CD4-positive, alpha-beta T cell treated with Interleukin-12 subunit alpha and Interleukin-12 subunit beta, for 1 hour (primary cell): Measurements from ENCODE around the gene GABRB2.
"Not testable (repeated sequence)": the region's sequence is repeated elsewhere in the genome, so short reads cannot be mapped to it uniquely, and the experiment has no call there.

Source experiments
- DNase-seq: peaks from one replicate; pipeline ENCODE4 v3.0.0-alpha.2; 2020

GABRB2 gene

DNA sequence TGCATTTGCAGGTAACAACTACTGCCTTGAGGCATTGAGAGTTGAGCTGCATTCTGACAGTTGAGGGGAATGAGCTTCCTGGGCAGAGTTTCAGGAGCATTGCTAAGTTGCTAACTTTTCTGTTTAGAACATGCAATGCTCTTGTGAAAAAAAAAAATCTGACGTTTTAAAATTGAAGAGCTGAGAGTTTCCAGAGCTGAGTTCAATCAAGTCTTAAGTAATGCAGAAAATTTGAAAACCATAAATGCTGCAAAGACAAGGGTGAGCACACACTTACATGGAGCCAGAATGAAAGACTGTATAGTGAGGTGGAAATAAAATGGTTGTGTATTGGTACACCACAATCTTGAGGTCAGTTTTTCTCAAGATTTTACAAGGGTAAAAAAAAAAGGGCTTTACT is 166.0 kb downstream of the GABRB2 start:
- no peak for DNase-seq

DNA sequence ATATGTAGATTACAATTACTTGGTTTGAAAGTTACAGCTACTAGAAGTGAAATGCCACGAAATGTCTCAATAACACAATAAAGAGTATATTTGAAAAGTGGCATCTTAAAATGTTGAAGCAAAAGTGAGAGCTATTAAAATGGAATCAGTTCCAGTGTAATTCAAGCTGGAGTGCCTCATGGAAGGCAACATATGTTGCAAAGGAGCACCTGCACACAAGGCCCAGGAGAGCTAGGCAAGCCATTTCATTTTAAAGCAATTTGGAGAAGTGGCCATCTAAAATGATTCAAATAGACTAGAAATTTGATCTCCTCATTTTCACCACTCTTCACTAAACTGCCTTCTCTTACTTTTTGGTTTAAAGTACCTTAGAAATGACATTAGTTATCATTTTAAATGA is 167.8 kb downstream of the GABRB2 start:
- no peak for DNase-seq

DNA sequence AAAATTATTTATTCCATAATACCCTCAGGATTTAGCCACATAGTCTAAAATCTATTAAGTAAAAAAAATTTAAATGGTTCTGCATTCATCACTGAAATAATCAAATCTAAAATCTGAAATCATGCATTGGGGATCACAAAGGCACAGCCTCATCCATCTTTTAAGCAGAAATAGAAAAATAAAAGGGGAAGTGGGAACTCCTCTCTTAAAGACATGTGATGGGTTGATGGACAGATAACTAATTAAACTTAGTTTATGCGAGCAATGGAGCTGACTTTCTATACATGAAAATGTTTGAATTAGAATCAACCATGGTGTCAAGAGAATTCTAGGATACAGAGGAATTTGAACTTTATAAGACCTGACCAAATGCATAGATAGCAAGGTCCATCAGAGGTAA is 170.5 kb downstream of the GABRB2 start:
- no peak for DNase-seq

DNA sequence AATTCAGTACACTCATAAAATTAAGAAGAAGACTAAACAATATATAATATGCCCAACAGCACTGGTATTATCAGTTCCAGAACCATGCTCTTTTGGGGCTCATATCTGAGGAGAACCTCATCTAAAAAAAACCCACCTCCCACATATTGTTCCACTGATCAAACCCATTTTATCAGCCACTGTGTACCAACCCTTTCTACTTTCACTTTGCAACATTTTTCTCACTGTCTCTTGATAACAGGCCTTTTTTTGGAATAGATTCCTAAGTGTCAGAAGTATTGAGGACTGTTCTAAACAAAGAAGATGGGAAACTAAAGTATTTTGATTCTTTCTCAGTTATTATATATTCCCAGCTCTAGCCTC is 173.2 kb downstream of the GABRB2 start:
- no peak for DNase-seq

DNA sequence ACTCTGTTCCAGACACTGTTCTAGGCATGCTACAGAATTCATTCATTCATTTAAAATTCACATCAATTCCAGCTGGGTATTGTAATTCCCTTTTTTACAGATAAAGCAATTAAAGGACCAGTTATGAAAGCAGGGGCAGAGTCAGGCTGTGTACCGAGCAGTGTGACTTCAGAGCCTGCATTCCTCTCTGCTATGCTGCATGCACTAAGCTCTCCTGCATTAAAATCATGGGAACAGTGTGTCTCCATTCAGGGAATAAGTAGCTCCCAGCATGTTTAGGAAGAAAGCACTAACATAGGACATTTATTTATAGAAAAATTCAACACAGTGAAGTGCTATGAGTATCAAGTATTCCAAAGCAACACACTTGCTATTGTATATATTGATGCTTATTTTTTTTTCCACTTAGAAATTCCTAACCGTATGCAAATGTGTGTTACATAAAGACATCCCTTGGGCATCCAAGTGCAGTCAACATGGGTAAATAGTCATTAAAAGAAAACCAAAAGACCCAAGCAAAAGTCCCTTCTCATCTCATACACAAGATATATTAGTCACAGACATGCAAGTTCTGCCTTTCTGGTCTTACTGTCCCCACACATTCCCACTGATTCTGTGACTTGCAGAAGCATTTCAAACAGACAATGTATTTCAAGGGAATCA is 173.7 kb downstream of the GABRB2 start:
- DNase-seq, result no peak

DNA sequence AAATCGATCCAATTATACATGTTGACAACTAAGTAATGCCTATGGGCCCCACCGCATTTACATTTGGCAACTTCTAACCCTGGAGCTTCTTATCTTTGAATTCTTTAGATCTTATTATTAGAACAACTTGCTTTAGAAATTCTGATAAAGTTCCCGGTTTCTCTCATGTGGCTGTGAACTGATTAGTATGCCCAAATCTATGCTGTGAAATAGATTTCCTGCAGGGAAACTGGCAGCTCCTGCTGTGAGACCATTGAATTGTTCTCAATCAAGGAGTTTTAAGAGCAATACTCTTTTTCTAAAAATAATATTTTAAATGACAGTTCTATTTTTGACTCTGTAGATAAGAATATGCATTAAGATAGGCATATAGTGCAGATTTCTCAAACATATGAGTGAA is 177.5 kb downstream of the GABRB2 start:
- no peak for DNase-seq

DNA sequence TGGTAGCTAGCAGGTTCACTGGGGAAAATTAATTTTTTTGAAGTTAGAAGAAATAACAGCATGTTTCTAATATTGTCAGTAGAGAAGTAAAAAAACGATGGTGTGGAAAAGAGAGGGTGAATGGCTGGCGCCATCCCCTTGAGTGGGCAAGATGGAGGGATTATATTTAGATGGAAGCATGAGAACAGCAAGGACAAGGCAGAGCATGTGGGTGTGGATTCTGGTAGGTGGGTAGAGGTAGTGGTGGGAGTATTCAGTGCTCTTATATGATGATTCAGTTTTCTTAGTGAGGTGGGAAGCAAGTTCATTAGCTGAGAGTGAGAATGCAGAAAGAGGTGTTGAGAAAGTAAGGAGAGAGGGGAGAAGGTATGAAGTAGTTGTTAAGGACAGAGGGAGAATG is 188.1 kb downstream of the GABRB2 start:
- no peak for DNase-seq

DNA sequence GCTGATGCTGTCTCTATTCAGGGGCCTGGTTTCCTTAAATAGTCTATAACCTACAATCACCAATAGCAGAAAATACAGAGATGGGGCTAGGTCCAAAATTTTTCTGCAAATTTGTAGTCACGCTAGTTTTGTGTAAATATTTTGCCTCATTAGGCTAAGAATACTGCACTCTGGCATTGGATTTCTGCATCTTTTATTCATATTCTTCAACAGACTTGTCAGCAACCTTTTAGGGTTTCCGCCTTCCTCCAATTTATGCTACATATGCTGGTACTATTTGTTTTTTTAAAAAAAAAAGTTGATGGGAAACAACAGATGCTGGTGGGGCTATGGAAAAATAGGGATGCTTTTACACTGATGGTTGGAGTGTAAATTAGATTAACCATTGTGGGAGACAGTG is 202.3 kb downstream of the GABRB2 start:
- DNase-seq, result no peak

DNA sequence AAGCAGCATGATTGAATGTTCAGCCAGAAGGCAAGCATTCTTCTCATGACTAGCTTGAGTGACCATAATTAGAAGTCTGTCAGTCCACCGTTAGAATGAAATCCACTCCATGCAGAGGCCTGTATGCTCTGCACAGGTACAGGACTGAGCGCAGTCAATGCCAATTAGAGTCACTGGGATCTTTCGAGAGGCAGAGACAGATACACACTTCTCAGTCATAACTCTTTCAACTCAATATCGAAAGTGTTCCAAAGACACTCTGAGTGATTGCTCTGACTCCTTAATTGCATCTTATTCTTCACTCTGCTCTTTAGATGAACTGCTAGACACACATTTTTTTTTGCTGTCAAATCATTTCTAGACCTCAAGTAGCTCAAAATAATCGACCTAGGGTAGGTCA is 203.6 kb downstream of the GABRB2 start:
- no peak for DNase-seq

DNA sequence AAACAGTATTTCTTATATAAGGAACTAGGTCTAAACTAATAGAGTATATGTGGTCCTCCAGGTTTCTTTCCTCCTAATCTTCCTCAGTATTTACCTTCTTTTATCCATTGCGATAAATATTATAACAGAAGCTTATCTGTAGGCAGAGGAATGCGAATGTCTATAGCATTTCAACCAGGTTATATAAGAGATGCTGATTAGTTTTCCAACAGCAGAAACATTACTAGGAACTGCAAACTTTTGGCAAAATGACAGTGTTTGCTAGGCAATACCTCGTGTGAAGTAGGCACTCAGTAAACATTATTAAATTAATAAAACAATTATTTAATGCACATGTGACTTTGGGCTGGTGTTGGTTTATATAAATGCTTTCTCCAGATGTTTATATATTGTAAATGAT is 206.5 kb downstream of the GABRB2 start:
- no peak for DNase-seq

DNA sequence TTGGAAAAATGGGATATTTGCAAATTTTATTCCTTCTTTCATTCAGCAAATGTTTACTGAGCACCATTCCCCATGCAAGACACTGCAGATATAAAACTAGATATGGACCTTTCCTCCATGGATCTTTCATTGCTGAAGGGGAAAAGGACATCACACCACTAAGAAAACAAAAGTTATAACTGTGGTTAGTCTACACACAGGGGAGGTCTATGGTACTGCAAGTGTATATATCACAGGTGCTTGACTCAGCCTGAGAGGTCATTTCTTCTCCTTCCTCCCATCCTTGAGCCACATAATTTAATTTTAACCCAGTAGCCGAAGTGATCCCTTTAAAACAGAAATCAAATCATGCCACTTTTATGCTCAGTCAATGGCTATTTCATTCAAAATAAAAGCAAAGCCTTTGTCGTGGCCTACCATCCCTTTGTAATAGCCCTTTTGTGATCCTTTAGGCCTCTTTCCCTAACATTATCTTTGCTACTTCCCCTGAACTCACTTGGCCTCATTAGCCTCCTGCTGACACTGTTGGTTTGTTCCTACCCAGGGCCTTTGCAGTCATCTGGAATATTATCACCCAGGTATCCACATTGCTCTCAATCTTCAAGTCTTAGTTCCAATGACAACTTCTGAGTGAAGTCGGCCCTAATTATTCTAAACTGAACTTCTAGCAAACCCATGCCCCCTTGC is 213.2 kb downstream of the GABRB2 start:
- DNase-seq, result no peak

DNA sequence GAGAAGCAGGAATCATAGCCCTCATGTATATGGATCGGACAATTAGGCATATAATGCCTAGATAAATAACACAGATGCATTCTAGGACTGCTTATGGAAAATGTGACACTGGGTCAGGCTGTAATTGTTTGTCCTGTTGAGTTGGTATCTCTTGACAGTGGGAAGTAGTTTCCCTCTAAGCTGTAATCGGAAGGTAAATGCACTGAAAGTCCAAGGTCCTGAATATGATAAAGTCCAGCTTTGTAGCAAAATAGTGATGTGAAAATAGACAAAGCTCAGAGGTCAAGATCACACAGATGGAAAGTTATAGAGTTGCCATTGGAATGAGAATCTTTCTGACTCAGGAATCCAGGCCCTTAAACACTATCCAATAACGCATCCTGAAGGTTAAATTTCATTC is 214.2 kb downstream of the GABRB2 start:
- no peak for DNase-seq

DNA sequence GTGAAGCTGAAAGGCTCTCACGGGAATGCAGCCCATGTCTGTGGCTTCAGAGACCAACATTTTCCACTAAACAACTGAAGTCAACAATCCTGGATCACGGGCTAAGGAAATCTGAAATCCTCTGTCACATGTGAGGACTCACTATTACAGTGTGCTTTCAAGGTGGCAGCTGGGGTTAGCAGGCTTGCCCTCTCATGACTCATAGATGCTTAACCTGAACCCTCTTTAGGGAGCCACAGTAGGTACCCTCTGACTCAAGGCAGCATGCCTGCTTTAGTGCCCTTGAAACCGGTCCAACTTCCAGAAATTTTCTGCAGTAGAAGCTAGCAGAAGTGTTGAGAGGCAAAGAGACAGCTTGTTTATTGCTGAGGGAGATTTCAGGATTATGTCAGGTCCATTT is 232.5 kb downstream of the GABRB2 start:
- no peak for DNase-seq

DNA sequence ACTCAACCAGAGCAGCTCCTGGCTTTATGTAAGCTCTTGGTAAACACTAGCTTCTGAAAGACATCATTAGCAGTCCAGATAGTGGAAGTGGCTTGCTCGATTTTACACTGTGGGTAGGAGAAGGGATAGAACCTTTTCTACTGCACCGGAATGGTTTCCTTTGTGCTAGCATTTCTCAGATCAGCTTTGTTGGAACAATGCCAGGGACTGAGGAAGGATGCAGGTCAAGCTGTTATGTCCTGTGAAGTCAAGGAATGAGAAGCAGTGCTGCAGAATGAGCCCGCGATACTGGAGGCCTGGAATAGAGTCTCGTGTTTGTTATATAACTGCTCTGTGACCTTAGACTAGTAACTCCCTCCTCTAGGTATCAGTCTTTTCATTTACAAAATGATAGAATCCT is 233.6 kb downstream of the GABRB2 start:
- no peak for DNase-seq

DNA sequence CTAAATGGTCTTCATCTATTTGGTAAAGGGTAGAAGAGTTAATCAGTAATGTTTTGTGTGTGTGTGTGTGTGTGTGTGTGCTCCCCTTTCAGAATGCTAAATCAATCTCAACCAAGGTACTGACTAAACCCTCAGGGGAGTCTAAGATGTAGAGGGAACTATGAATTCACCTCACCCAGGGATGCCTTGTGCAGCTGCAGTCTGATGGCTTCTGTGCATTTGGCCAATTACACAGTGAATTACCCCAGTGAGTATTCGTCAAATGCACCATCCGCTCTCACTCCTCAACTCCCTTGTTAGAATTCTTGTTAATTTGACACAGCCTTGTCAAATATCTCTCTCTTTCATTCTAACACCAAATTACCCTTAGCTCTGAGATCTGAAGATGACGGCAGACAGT is 234.6 kb downstream of the GABRB2 start:
- no peak for DNase-seq

DNA sequence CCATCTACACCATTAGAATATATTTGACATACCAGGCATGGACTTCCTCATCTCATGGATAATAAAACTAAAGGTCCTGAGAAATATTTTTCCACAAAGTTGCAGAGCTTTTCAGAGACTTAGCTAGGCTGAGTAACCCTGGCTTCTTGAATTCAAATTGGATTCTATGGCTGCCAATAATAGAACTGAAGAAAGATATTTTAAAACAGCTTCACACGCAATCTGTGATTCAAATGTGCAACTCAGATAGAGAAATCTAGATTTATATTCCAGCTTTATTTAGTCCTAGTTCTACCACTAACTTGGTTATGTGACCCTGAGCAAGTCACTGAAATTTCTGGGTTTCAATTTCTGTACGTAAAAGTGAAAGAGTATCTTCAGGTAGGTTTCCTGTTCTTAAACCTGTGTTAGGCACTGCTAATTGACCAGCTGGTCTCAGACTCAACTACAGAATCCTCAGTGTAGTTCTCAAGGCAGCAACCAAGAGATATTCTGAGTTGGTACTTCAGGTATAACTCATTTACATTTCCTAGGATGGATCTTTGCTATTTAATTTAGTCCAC is 235.3 kb downstream of the GABRB2 start:
- no peak for DNase-seq

DNA sequence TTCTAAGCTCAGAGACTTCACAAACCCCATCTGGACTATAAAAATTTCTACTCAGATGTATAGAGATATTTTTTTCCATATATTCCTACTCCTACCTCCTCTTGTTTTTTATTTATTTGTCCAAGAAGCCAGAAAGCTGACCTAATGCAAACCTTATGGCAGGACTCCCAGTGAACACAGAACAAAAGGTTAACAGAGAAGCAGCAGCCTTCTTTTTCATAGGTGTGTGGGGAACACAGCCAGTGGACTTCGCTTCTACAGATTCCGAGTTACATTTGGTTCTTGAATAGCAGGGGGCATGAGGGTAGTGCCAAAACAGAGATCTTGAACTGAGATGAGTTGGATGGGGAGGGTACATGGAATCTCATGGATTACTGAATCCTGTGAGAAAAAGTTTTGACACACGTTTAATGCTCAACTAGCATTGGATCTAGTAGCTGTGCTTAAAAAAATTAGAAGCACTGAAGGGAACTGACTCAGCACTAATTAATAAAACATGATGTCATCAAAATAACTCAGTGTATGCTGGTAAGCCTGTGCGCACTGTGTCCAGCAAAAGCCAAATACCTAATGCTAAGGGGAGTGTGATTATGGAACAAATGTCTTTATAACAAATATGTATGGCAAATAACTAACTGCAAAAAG is 240.1 kb downstream of the GABRB2 start:
- DNase-seq, result no peak

DNA sequence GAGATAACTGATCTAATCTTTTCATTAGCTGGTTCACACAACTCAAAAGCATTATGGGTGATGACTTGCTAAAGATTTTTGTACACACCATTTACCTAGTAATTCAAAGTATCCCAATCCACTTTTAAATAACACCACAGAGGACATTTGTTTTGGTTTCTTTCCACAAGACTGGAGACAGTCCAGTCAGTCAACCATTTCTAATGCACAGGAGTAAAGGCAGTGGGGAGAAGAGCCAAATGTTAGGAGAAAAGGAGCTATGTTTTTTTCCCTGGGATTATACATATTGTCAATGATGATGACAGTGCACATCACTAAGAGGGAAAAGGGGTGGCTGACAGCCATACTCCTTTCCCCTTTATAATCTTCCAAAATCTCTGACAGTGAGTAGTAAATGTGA is 240.9 kb downstream of the GABRB2 start:
- DNase-seq, result no peak

DNA sequence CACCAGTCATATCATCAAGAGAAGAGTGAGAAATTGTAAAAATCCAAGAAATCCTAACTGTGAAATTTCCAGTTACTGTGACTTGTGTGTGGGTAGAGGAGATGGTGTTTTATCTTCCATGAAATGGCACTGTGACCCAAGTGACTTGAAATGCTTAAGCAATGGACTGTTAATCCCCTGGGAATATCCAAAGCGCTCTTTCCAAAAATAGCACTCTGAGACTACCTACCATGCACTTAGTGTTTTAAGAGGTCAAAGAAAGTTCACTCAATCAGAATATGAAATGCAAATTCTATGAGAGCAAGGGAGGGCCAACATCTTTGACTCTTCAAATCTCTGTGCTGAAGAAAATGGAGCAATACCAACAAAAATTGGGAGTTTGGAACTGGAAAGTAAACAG is 244.0 kb downstream of the GABRB2 start:
- DNase-seq, result no peak

DNA sequence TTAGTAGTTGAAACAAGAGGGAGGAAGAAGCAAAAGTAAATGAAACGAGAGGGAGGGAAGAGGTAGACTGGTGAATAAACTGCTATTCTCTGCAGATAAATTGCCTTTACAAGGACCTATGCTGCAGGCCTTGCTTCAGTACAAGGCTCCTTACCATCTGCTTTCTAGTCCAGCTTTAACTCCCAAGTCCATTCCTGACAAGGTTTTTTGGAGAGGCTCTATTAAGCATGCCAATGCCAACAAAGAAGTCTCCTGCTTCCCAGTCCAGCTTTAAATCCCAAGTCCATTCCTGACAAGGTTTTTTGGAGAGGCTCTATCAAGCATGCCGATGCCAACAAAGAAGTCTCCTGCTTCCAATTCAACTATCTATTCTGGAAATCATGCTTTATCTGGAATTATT is 244.9 kb downstream of the GABRB2 start:
- no peak for DNase-seq

DNA sequence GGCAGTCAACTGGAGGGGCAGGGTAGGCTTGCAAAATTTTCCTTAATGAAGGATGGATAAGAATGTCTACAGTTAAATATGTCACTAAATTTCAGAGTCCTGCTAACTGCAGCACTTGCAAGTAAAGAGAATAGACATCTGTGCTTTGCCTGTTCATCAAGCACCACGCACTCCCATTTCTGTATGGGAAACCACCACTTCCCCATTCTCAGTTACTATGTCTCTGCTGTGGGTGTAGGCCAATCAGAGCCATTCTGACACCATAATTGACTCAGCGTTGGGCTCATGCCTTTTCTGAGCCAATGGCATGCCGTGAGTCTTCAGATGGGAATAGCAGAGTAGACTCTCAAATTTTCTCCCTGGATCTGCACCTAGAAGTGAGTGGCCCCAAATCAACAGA is 247.5 kb downstream of the GABRB2 start:
- DNase-seq, result no peak

DNA sequence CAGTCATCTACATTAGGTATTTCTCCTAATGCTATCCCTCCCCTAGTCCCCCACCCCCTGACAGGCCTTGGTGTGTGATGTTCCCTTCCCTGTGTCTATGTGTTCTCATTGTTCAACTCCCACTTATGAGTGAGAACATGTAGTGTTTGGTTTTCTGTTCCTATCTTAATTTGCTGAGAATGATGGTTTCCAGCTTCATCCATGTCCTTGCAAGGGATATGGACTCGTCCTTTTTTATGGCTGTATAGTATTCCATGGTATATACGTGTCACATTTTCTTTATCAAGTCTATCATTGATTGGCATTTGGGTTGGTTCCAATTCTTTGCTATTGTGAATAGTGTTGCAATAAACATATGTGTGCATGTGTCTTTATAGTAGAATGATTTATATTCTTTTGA is 249.1 kb downstream of the GABRB2 start:
- DNase-seq, result not testable (repeated sequence)

DNA sequence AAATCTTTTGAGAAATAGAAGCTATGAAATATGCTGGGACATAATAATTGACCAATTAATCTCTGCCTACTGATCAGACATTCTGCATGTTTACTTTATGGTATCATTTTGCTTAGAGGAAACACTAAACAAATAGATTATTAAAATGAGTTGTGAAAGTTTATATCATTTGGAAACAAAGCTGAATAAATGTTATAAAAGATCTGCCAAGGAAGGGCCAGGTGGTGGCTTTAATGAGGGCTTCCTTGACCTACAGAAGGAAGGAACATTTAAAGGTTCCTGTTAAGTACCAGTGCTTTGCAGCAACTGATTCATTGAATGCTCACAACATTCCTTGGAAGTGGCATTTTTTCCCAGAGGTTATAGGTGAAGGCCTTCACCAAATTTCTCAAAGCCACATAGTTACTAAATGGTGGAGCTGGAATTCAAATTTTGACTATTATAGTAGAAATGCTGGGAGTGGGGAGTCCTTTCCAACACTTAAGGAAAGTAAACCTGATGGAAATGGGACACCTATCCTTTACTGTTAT is 250.7 kb downstream of the GABRB2 start:
- DNase-seq, result no peak

DNA sequence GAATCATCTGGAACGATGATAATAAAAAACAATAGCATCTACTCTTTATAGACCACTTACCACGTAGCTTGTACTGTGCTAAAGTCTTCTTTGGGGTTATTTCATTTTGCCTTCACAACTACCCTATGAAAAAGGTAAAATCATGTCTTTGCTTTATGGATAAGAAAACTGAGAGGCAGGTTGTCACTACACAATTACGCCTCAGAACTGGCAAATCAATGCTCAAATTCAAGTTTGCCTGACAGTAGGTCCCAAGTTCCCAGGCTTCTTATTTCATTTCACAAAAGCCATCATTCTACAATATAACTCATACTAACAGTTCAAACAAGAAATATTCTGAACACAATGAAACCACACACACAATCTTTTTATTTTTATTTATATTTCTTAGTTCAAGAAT is 258.5 kb downstream of the GABRB2 start:
- DNase-seq, result no peak
